Measurements from ENCODE around the gene TPH2. TPM values are rescaled to one million over a fixed set of nuclear protein-coding genes. Genes with fewer than 3 reads are reported as not detected.

TPH2 gene
- polyA plus RNA-seq, 3 donors = not detected

- intact Hi-C loops (cut with micrococcal nuclease) = no loop called here
- Histone ChIP-seq H4K20me1 (ENCODE audit: insufficient read depth, low read length) (no peaks in the 10 kb centered on the region), H3K4me1 (ENCODE audit: control insufficient read depth in 1 of 2, insufficient read depth in 2 of 2, low read length in 2 of 2) (no peaks in the 10 kb centered on the region), H3K79me2 (ENCODE audit: insufficient read depth, low read length) (no peaks in the 10 kb centered on the region), H3K4me3 (replicated peaks in 1 of 3; ENCODE audit: low read depth in 2 of 3, low read length in 3 of 3) (no peak overlapping the region), H2AFZ (ENCODE audit: insufficient read depth, low read depth, low read length, poor library complexity, severe bottlenecking) (no peak overlapping the region), H3K9me3 (replicated peaks in 1 of 2; ENCODE audit: control insufficient read depth in 1 of 2, insufficient read depth in 1 of 2, low read length in 2 of 2) (no peaks in the 10 kb centered on the region), H3K4me2 (replicated peaks; ENCODE audit: extremely low read depth, low read length, poor library complexity, severe bottlenecking) (no peak overlapping the region), H3K36me3 (replicated peaks in 1 of 2; ENCODE audit: control insufficient read depth in 1 of 2, insufficient read depth in 2 of 2, low read length in 2 of 2) (no peaks in the 10 kb centered on the region), H3K27ac (ENCODE audit: low read depth in 1 of 2, low read length in 2 of 2) (no peak overlapping the region), H3K9ac (ENCODE audit: insufficient read depth, low read length, poor library complexity, severe bottlenecking) (no peak overlapping the region), H3K27me3 (ENCODE audit: control insufficient read depth in 2 of 2, insufficient read depth in 2 of 2, low read length in 2 of 2) (no peaks in the 10 kb centered on the region)
- peaks cover 0 to 2% (median 0%) of the 10 kb centered on the region in 3 donors for H3K27me3 Mint-ChIP-seq (ENCODE audit: low read depth in 3 of 3)
- no peak for DNase-seq
- no peaks in the 10 kb centered on the region for H3K4me1 Mint-ChIP-seq
- TF ChIP-seq CTCF (IDR thresholded peaks at IDR 0.05) = no peak
- peaks cover 0 to 6% (median 0%) of the 10 kb centered on the region in 7 donors for H3K9me3 Mint-ChIP-seq
- H3K4me3 Mint-ChIP-seq = no peak overlapping the region
- no CpG with 5 or more reads among the region's 2 CpGs for WGBS (ENCODE audit: insufficient coverage)
- no peaks in the 10 kb centered on the region for H3K36me3 Mint-ChIP-seq
- no peak overlapping the region for H3K27ac Mint-ChIP-seq
These were observed 95.3 kb downstream of the TPH2 start for GRCh38 chr12:72033991-72034390.

GRCh38 chr12:72035625-72036024, 97.0 kb downstream of the TPH2 start:
- intact Hi-C loops (cut with micrococcal nuclease) = no loop called here
- Histone ChIP-seq H3K4me1 (ENCODE audit: control insufficient read depth in 1 of 2, insufficient read depth in 2 of 2, low read length in 2 of 2) (no peaks in the 10 kb centered on the region), H3K4me3 (replicated peaks in 1 of 3; ENCODE audit: low read depth in 2 of 3, low read length in 3 of 3) (no peak overlapping the region), H4K20me1 (ENCODE audit: insufficient read depth, low read length) (no peaks in the 10 kb centered on the region), H3K27ac (ENCODE audit: low read depth in 1 of 2, low read length in 2 of 2) (no peak overlapping the region), H3K4me2 (replicated peaks; ENCODE audit: extremely low read depth, low read length, poor library complexity, severe bottlenecking) (no peak overlapping the region), H3K9me3 (replicated peaks in 1 of 2; ENCODE audit: control insufficient read depth in 1 of 2, insufficient read depth in 1 of 2, low read length in 2 of 2) (no peaks in the 10 kb centered on the region), H3K27me3 (ENCODE audit: control insufficient read depth in 2 of 2, insufficient read depth in 2 of 2, low read length in 2 of 2) (no peaks in the 10 kb centered on the region), H2AFZ (ENCODE audit: insufficient read depth, low read depth, low read length, poor library complexity, severe bottlenecking) (no peak overlapping the region), H3K9ac (ENCODE audit: insufficient read depth, low read length, poor library complexity, severe bottlenecking) (no peak overlapping the region), H3K36me3 (replicated peaks in 1 of 2; ENCODE audit: control insufficient read depth in 1 of 2, insufficient read depth in 2 of 2, low read length in 2 of 2) (no peaks in the 10 kb centered on the region), H3K79me2 (ENCODE audit: insufficient read depth, low read length) (no peaks in the 10 kb centered on the region)
- TF ChIP-seq CTCF (IDR thresholded peaks at IDR 0.05) = no peak
- H3K27ac Mint-ChIP-seq = peak overlapping the region in 1 of 7 donors; percentile 12
- H3K9me3 Mint-ChIP-seq = peaks cover 0 to 10% (median 0%) of the 10 kb centered on the region in 7 donors
- peaks cover 0 to 2% (median 0%) of the 10 kb centered on the region in 3 donors for H3K27me3 Mint-ChIP-seq (ENCODE audit: low read depth in 3 of 3)
- no peak for DNase-seq
- no peak overlapping the region for H3K4me3 Mint-ChIP-seq
- no peaks in the 10 kb centered on the region for H3K4me1 Mint-ChIP-seq
- WGBS (ENCODE audit: insufficient coverage) = 92% methylated on average over 5 of the region's 5 CpGs
- H3K36me3 Mint-ChIP-seq = no peaks in the 10 kb centered on the region

Data from CD14-positive monocyte (primary cell).